Measurements from ENCODE around the gene YIF1A.
"Not testable (repeated sequence)": the region's sequence is repeated elsewhere in the genome, so short reads cannot be mapped to it uniquely, and the experiment has no call there.

The YIF1A gene

GRCh38 chr11:66310803-66311440, 22.0 kb upstream of the YIF1A start:
- DNase-seq, result not testable (repeated sequence)

- no peak for DNase-seq
These were observed 21.4 kb upstream of the YIF1A start for GRCh38 chr11:66310324-66310723.

GRCh38 chr11:66309475-66309874, 20.5 kb upstream of the YIF1A start:
- DNase-seq, result no peak

- no peak for DNase-seq
These were observed 13.7 kb upstream of the YIF1A start for GRCh38 chr11:66302656-66303055.

- no peak for DNase-seq
These were observed 10.2 kb upstream of the YIF1A start for GRCh38 chr11:66299186-66299585.

- no peak for DNase-seq
These were observed 8.7 kb upstream of the YIF1A start for GRCh38 chr11:66297610-66298009.

- no peak for DNase-seq
These were observed 6.0 kb upstream of the YIF1A start for GRCh38 chr11:66294626-66295620.

GRCh38 chr11:66293777-66294625, 5.1 kb upstream of the YIF1A start:
- no peak for DNase-seq

GRCh38 chr11:66293352-66293751, 4.4 kb upstream of the YIF1A start:
- no peak for DNase-seq

GRCh38 chr11:66292543-66293332, 3.8 kb upstream of the YIF1A start:
- DNase-seq, result no peak

GRCh38 chr11:66291706-66292542, 3.0 kb upstream of the YIF1A start, which contains the start of gene TMEM151A:
Gene TMEM151A (plus strand): TSS chr11:66291894. CDS start chr11:66292014, 120 bp downstream.
- DNase-seq, result no peak

GRCh38 chr11:66291303-66291705, 2.4 kb upstream of the YIF1A start:
- no peak for DNase-seq

- no peak for DNase-seq
These were observed 1.3 kb upstream of the YIF1A start for GRCh38 chr11:66290330-66290621.

GRCh38 chr11:66289548-66290329, 796 bp upstream of the YIF1A start:
- peak; percentile 68 for DNase-seq

GRCh38 chr11:66287889-66288670, 863 bp downstream of the YIF1A start:
- no peak for DNase-seq

GRCh38 chr11:66287211-66287888, 1.6 kb downstream of the YIF1A start:
- DNase-seq, result no peak

GRCh38 chr11:66286699-66287098, 2.2 kb downstream of the YIF1A start:
- DNase-seq, result no peak

- no peak for DNase-seq
These were observed 3.5 kb downstream of the YIF1A start for GRCh38 chr11:66285250-66285947.
